ENCODE results near the gene GDPD3. TPM values are rescaled to one million over a fixed set of nuclear protein-coding genes. Genes with fewer than 3 reads are reported as not detected.

The GDPD3 gene, protein sequence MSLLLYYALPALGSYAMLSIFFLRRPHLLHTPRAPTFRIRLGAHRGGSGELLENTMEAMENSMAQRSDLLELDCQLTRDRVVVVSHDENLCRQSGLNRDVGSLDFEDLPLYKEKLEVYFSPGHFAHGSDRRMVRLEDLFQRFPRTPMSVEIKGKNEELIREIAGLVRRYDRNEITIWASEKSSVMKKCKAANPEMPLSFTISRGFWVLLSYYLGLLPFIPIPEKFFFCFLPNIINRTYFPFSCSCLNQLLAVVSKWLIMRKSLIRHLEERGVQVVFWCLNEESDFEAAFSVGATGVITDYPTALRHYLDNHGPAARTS
- polyA plus RNA-seq = 0.68 to 1.8 TPM (median 1.1 TPM) in 3 replicates
- 4.8 TPM for polyA plus RNA-seq (2011; ENCODE audit: low read depth)
- polyA plus RNA-seq (2011; cell fraction: cytosol; rRNA removed) = 0.39 and 0.58 TPM in 2 replicates
- polyA plus RNA-seq (2011; cell fraction: nucleus; rRNA removed) = 3.9 and 4.6 TPM in 2 replicates
- 0.56 and 12.1 TPM in 2 replicates for polyA plus RNA-seq (2012; ENCODE audit: low replicate concordance)
- 0.54 to 1.8 TPM (median 0.76 TPM) in 3 replicates for polyA minus RNA-seq
- polyA minus RNA-seq (2011; cell fraction: cytosol; rRNA and poly(A)+ RNA removed) = not detected
- polyA minus RNA-seq (2011; cell fraction: nucleus; rRNA and poly(A)+ RNA removed) = 0.62 and 1.2 TPM in 2 replicates

DNA sequence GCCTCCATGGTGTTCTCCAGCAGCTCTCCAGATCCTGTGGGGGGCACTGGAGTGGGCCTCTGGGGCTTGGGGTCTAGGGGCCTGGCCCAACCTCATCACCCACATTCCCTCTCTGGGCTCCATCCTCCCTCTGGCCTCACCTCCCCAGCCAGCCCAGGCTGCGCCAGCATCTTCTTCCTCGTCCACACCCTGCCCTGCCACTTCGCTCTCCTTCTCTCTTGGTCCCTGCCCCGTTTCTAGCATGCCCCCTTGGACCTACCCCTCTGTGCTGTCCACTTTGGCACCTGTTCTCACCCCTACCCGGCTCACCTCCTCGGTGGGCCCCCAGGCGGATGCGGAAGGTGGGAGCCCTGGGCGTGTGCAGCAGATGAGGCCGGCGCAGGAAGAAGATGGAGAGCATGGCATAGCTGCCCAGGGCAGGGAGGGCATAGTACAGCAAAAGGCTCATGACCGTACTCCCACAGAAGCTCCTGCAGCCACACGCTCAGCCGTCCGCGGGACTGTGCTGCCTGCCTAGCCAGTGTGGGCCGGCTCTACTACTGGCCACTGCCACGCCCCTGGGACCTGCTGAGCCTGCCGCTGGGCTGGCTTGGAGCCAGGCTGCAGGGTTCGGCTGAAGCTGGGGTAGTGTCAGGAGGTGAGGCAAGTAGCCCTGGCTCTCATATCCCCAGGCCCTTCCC lies at the start of gene GDPD3:
Gene GDPD3, minus strand, starts transcription at position 507 of the 680 bp plus-strand sequence. Its CDS starts 59 bp downstream, at position 448.
- peaks cover 0 to 5% of the 10 kb centered on the region in 2 experiments for H3K36me3 ChIP-seq (ENCODE audit: control insufficient read depth in 2 of 2, extremely low read depth in 1 of 2, insufficient read depth in 2 of 2, low read length in 2 of 2)
- H3K9me3 ChIP-seq (ENCODE audit: control insufficient read depth, low read depth, low read length) = no peaks in the 10 kb centered on the region
- DNase-seq (ENCODE audit: low read depth, low spot score) = no peak
- H3K4me3 ChIP-seq (ENCODE audit: control insufficient read depth in 2 of 3, extremely low read depth in 1 of 3, insufficient read depth in 2 of 3, low read depth in 1 of 3, low read length in 3 of 3) = no peak within 1 kb of the TSS
- no peak for TF ChIP-seq CTCF (optimal IDR thresholded peaks at IDR 0.05 in 1 of 3, IDR thresholded peaks at IDR 0.05 in 1 of 3, conservative IDR thresholded peaks at IDR 0.05 in 1 of 3; ENCODE audit: extremely low read depth in 1 of 3, insufficient read depth in 2 of 3, low read length in 3 of 3)
- no peak for FAIRE-seq
- H4K20me1 ChIP-seq (ENCODE audit: control insufficient read depth, extremely low read depth, insufficient read depth, low read length) = no peaks in the 10 kb centered on the region
- H3K4me1 ChIP-seq (ENCODE audit: control insufficient read depth, extremely low read depth, insufficient read depth, low read length) = peaks cover 10% of the 10 kb centered on the region
- H3K4me2 ChIP-seq (ENCODE audit: control insufficient read depth, extremely low read depth, insufficient read depth, low read depth, low read length) = no peak within 1 kb of the TSS
- dilution Hi-C loops (cut with MboI; ENCODE audit: extremely low pct_ligation_motif_present, low sequenced_read_pairs) = no loop called here
- no peak within 1 kb of the TSS for H2AFZ ChIP-seq (ENCODE audit: control insufficient read depth, low read length)
- no peaks in the 10 kb centered on the region for H3K79me2 ChIP-seq (ENCODE audit: control insufficient read depth, insufficient read depth, low read length)
- no peaks in the 10 kb centered on the region for H3K27me3 ChIP-seq (ENCODE audit: control insufficient read depth, extremely low read depth, insufficient read depth, low read length)
- H3K27ac ChIP-seq (ENCODE audit: control insufficient read depth, insufficient read depth, low read length) = no peak within 1 kb of the TSS
- no peak within 1 kb of the TSS for H3K9ac ChIP-seq (ENCODE audit: control insufficient read depth, extremely low read depth, insufficient read depth, low read length)
- no peaks in the 10 kb centered on the region for H3K9me1 ChIP-seq (ENCODE audit: control insufficient read depth, extremely low read depth, insufficient read depth, low read length)

GRCh38 chr16:30157214-30157613 lies 43.9 kb upstream of the GDPD3 start:
- dilution Hi-C loops (cut with MboI; ENCODE audit: extremely low pct_ligation_motif_present, low sequenced_read_pairs) = no loop called here
- H2AFZ ChIP-seq (ENCODE audit: control insufficient read depth, low read length) = no peak overlapping the region
- H3K4me3 ChIP-seq (ENCODE audit: control insufficient read depth in 2 of 3, extremely low read depth in 1 of 3, insufficient read depth in 2 of 3, low read depth in 1 of 3, low read length in 3 of 3) = no peak overlapping the region
- H3K27me3 ChIP-seq (ENCODE audit: control insufficient read depth, extremely low read depth, insufficient read depth, low read length) = no peaks in the 10 kb centered on the region
- DNase-seq (ENCODE audit: low read depth, low spot score) (no peak), FAIRE-seq (no peak)
- H3K4me1 ChIP-seq (ENCODE audit: control insufficient read depth, extremely low read depth, insufficient read depth, low read length) = no peaks in the 10 kb centered on the region
- no peaks in the 10 kb centered on the region for H4K20me1 ChIP-seq (ENCODE audit: control insufficient read depth, extremely low read depth, insufficient read depth, low read length)
- no peak overlapping the region for H3K9ac ChIP-seq (ENCODE audit: control insufficient read depth, extremely low read depth, insufficient read depth, low read length)
- H3K9me3 ChIP-seq (ENCODE audit: control insufficient read depth, low read depth, low read length) = no peaks in the 10 kb centered on the region
- no peak overlapping the region for H3K4me2 ChIP-seq (ENCODE audit: control insufficient read depth, extremely low read depth, insufficient read depth, low read depth, low read length)
- no peak for TF ChIP-seq EZH2 (IDR thresholded peaks at IDR 0.05; ENCODE audit: low read length)
- TF ChIP-seq CTCF (optimal IDR thresholded peaks at IDR 0.05 in 1 of 3, IDR thresholded peaks at IDR 0.05 in 1 of 3, conservative IDR thresholded peaks at IDR 0.05 in 1 of 3; ENCODE audit: extremely low read depth in 1 of 3, insufficient read depth in 2 of 3, low read length in 3 of 3) = no peak
- H3K36me3 ChIP-seq (ENCODE audit: control insufficient read depth in 2 of 2, extremely low read depth in 1 of 2, insufficient read depth in 2 of 2, low read length in 2 of 2) = no peaks in the 10 kb centered on the region
- H3K79me2 ChIP-seq (ENCODE audit: control insufficient read depth, insufficient read depth, low read length) = no peaks in the 10 kb centered on the region
- H3K27ac ChIP-seq (ENCODE audit: control insufficient read depth, insufficient read depth, low read length) = no peak overlapping the region
- H3K9me1 ChIP-seq (ENCODE audit: control insufficient read depth, extremely low read depth, insufficient read depth, low read length) = no peaks in the 10 kb centered on the region

Data from keratinocyte (primary cell).